Body of pancreas (tissue), 4 donors: ENCODE data around the gene DNAH7. TPM values are rescaled to one million over a fixed set of nuclear protein-coding genes. Genes with fewer than 3 reads are reported as not detected.

Experiments
- ATAC-seq: fragments of 150-250 bp; one replicate; pipeline ENCODE4 v1.9.1; 2016
- DNase-seq, 4 donors: peaks; one replicate each; pipeline ENCODE4 v3.0.0-alpha.2; 2019
- H3K27ac ChIP-seq, 4 donors: fragments of 200-600 bp; sonication (generic); 1 replicate in 3 of 4; 2 replicates in 1 of 4; pipeline versions ENCODE4 v1.5.1 to v1.6.1; 2016 to 2019; ENCODE audit warnings: mild to moderate bottlenecking in 1 of 4, mixed read lengths in 1 of 4, moderate library complexity in 1 of 4
- H3K27me3 ChIP-seq, 2 donors: fragments of 200-600 bp; sonication (generic); one replicate each; pipeline ENCODE4 v1.6.0; 2016; ENCODE audit warnings: mild to moderate bottlenecking in 1 of 2
- H3K36me3 ChIP-seq, 2 donors: fragments of 200-600 bp; sonication (generic); replicated peaks in 1 of 2; 2 replicates each; pipeline ENCODE4 v1.5.1; 2016; ENCODE audit warnings: low read depth in 2 of 2; ENCODE audit not compliant: insufficient read depth in 1 of 2
- H3K4me1 ChIP-seq: fragments of 200-600 bp; sonication (generic); one replicate; pipeline ENCODE4 v1.6.0; 2016
- H3K4me3 ChIP-seq, 2 donors: fragments of 200-600 bp; sonication (generic); 1 replicate in 1 of 2; 2 replicates in 1 of 2; pipeline ENCODE4 v1.5.1; 2016 to 2019
- H3K9me3 ChIP-seq, 3 donors: fragments of 200-600 bp; sonication (generic); 1 replicate in 2 of 3; 2 replicates in 1 of 3; pipeline ENCODE4 v1.5.1; 2016
- POLR2A ChIP-seq, 3 donors: fragments of 450-650 bp; IDR thresholded peaks; one replicate each; pipeline ENCODE4 v1.6.1; 2016; ENCODE audit warnings: antibody characterized with exemption in 3 of 3, mild to moderate bottlenecking in 2 of 3
- WGBS, 2 donors: methylation state at CpG; one replicate each; pipeline ENCODE4 v1.1.5; 2017; 5-methylcytosine and 5-hydroxymethylcytosine counted together
- intact Hi-C: fragments of 100-400 bp; cut with DNase I; formaldehyde crosslinking; loops from one replicate; pipeline ENCODE4 v1.15.1; 2023
- total RNA-seq, 2 donors: library from RNA; depleted of rRNA; stranded (reverse); fragments of >200 nt; gene quantifications; one replicate each; pipeline ENCODE4 v1.1.0, GENCODE V29; 2016
- TF ChIP-seq, protein P1 (sequence below), 7 experiments: fragments of 450-650 bp in 4 of 7; fragments of 200-600 bp in 3 of 7; sonication (generic) in 3 of 7; IDR thresholded peaks; one replicate each; pipeline ENCODE4 v1.5.1; 2016 to 2019; ENCODE audit warnings: antibody characterized with exemption in 7 of 7

Gene DNAH7
- total RNA-seq, 2 donors from 2014 or later, result 7.8 to 11.2 TPM

DNA sequence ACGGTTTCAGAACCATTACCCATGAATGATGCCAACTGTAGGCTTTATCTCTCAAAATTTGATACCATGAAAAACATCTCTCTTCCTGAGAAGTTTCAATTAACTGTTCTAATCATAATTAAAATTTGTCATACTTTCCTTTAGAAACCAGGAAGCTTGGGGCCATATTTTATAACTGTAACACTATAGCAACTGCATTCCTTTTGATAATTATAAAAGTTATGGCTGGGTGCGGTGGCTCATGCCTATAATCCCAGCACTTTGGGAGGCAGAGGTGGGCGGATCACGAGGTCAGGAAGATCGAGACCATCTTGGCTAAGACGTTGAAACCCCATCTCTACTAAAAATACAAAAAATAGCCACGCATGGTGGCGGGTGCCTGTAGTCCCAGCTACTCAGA lies 70.6 kb downstream of the DNAH7 start:
- H3K36me3 ChIP-seq, result peaks cover 0 to 4% of the 10 kb centered on the region in 2 donors
- no peaks in the 10 kb centered on the region for H3K27me3 ChIP-seq
- TF ChIP-seq, protein P1, sequence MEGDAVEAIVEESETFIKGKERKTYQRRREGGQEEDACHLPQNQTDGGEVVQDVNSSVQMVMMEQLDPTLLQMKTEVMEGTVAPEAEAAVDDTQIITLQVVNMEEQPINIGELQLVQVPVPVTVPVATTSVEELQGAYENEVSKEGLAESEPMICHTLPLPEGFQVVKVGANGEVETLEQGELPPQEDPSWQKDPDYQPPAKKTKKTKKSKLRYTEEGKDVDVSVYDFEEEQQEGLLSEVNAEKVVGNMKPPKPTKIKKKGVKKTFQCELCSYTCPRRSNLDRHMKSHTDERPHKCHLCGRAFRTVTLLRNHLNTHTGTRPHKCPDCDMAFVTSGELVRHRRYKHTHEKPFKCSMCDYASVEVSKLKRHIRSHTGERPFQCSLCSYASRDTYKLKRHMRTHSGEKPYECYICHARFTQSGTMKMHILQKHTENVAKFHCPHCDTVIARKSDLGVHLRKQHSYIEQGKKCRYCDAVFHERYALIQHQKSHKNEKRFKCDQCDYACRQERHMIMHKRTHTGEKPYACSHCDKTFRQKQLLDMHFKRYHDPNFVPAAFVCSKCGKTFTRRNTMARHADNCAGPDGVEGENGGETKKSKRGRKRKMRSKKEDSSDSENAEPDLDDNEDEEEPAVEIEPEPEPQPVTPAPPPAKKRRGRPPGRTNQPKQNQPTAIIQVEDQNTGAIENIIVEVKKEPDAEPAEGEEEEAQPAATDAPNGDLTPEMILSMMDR (IDR thresholded peaks at IDR 0.05), result no peak
- TF ChIP-seq POLR2A (IDR thresholded peaks at IDR 0.05), result no peak
- 92 to 93% methylated on average over 8 of the region's 8 CpGs for WGBS, 2 donors
- H3K9me3 ChIP-seq, result no peaks in the 10 kb centered on the region
- ATAC-seq (no peak), DNase-seq (no peak)
- no peak overlapping the region for H3K4me3 ChIP-seq
- H3K27ac ChIP-seq, result no peak overlapping the region
- no peaks in the 10 kb centered on the region for H3K4me1 ChIP-seq
- intact Hi-C loops, result no loop called here

DNA sequence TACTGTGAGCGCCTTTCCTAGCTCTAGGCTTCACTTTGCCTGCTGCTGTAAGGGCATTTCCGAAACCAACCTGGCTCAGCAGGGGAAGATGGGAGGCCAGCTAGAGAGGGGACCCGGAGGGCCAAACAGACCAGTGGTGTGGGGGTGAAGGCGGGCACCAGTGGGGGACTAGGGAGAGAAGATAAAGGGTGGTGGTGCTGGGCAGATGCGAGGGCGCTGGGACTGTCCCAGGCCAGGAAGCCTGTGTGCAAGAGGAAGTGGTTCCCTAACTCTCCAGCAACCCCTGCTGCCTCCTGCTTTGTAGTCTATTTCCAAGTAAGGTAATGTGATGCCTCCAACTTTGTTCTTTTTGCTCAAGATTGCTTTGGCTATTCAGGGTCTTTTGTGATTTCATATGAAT lies 73.1 kb downstream of the DNAH7 start:
- no peaks in the 10 kb centered on the region for H3K9me3 ChIP-seq
- H3K27ac ChIP-seq, result no peak overlapping the region
- intact Hi-C loops, result no loop called here
- H3K4me3 ChIP-seq, result no peak overlapping the region
- no peak for TF ChIP-seq POLR2A (IDR thresholded peaks at IDR 0.05)
- TF ChIP-seq, protein P1 (IDR thresholded peaks at IDR 0.05), result no peak
- no peaks in the 10 kb centered on the region for H3K27me3 ChIP-seq
- H3K4me1 ChIP-seq, result no peaks in the 10 kb centered on the region
- ATAC-seq (no peak), DNase-seq (no peak)
- 91 to 92% methylated on average over 6 of the region's 6 CpGs for WGBS, 2 donors
- no peaks in the 10 kb centered on the region for H3K36me3 ChIP-seq

DNA sequence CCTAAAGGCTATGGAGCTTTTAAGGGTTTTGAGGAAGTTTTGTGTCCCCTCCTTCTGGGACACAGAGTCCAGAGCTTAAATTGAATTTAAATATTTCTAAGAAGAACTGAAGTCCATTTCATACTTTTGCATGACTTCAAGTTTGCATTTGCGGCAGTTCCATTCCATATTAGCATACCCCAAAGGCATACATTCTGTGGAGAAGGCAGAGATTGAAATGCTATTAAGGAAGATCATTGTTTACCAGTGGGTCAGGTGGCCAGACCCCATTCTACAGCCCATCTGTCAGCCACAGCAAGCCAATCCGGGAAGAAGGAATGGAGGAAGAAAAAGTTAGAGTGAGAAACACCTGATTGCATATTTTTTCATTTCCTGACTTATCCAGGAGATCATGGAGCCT lies 75.0 kb downstream of the DNAH7 start:
- DNase-seq (no peak), ATAC-seq (no peak)
- TF ChIP-seq POLR2A (IDR thresholded peaks at IDR 0.05), result no peak
- TF ChIP-seq, protein P1 (IDR thresholded peaks at IDR 0.05), result no peak
- H3K9me3 ChIP-seq, result no peaks in the 10 kb centered on the region
- intact Hi-C loops, result no loop called here
- H3K27ac ChIP-seq, result no peak overlapping the region
- H3K27me3 ChIP-seq, result no peaks in the 10 kb centered on the region
- H3K4me1 ChIP-seq, result no peaks in the 10 kb centered on the region
- 82 to 89% methylated on average over 2 of the region's 2 CpGs for WGBS, 2 donors
- no peaks in the 10 kb centered on the region for H3K36me3 ChIP-seq
- no peak overlapping the region for H3K4me3 ChIP-seq

GRCh38 chr2:195985741-195986140 lies 82.9 kb downstream of the DNAH7 start:
- WGBS, 2 donors, result 65 to 70% methylated on average over 3 of the region's 3 CpGs
- no peaks in the 10 kb centered on the region for H3K36me3 ChIP-seq
- no peak for DNase-seq
- no peak overlapping the region for H3K4me3 ChIP-seq
- intact Hi-C loops, result no loop called here
- ATAC-seq, result no peak
- TF ChIP-seq, protein P1 (IDR thresholded peaks at IDR 0.05), result no peak
- TF ChIP-seq POLR2A (IDR thresholded peaks at IDR 0.05), result no peak
- peaks cover 11% of the 10 kb centered on the region for H3K4me1 ChIP-seq
- H3K27ac ChIP-seq, result no peak overlapping the region
- H3K27me3 ChIP-seq, result no peaks in the 10 kb centered on the region
- H3K9me3 ChIP-seq, result no peaks in the 10 kb centered on the region

DNA sequence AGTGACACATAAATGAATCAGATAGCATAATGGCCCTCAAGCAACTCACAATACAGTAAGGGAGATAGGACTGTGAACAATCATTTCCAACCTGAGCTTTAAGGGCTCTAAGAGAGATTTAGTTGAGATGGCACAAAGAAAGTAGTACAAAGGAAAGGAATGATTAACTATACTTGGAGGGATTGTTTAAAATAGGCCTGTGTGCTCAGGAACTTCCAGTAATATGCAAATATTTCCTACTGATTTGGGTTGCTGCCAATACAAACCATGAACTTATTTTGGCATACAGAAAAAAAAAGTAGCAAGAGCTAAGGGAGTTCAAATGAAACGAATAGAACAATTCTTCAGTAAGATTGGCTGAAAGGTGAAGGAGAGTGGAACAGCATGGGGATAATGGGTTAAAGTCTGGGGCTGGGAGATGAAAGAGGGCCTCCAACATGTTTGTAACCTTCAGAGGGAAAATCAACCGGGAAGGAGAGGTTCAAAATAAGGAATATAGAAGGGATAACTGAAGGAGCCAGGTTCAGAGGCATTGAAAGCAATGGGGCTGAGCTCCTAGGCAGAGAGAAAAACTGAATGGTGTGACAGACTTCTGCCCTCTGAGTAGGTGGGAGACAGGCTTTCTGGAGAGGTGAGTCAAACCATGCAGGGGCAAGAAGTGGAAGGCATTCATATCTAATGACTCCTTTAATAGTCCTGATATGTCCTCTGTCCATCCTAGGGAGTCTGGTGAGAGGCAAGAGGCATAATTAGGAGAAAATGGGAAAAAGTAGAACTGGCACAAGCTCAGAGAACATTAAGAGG lies 83.5 kb downstream of the DNAH7 start:
- no peak for ATAC-seq
- no peak for TF ChIP-seq POLR2A (IDR thresholded peaks at IDR 0.05)
- TF ChIP-seq, protein P1 (IDR thresholded peaks at IDR 0.05), result no peak
- Histone ChIP-seq H3K36me3 (no peaks in the 10 kb centered on the region), H3K27ac (no peak overlapping the region), H3K4me1 (peaks cover 11% of the 10 kb centered on the region), H3K27me3 (no peaks in the 10 kb centered on the region), H3K4me3 (no peak overlapping the region), H3K9me3 (no peaks in the 10 kb centered on the region)
- WGBS, 2 donors, result 5 to 8% methylated on average over 2 of the region's 2 CpGs
- intact Hi-C loops, result no loop called here
- DNase-seq, result no peak
